Endothelial cell of umbilical vein (primary cell): ENCODE measurements around the gene BRSK2. TPM values are rescaled to one million over a fixed set of nuclear protein-coding genes. Genes with fewer than 3 reads are reported as not detected.

Experiments used
- BruUV-seq: library from RNA; stranded (reverse); fragments of 400-500 nt; replicated peaks from 2 replicates; lab custom pipeline; 2021; lab: Mats Ljungman, UMichigan
- CTCF ChIA-PET: fragments of 300-600, 350-600 bp; sonication (Branson Sonifier 250); formaldehyde crosslinking; loops from one replicate; lab custom pipeline; 2021; ENCODE audit warnings: antibody characterized with exemption, inconsistent platforms; lab: Charles Lee
- POLR2A ChIA-PET: fragments of 300-600, 350-600 bp; sonication (Branson Sonifier 250); formaldehyde crosslinking; loops from one replicate; lab custom pipeline; 2021; ENCODE audit warnings: antibody characterized with exemption, inconsistent platforms; lab: Charles Lee
- DNase-seq: peaks from one replicate; pipeline ENCODE4 v3.0.0-alpha.2; 2011; ENCODE audit warnings: low read depth, low spot score
- FAIRE-seq: peaks from 2 replicates; lab custom pipeline; 2011; peaks lifted over from hg19 to GRCh38; lab: Jason Lieb, UNC
- H2AFZ ChIP-seq: 2 replicates; pipeline ENCODE4 v1.6.0; 2012; ENCODE audit warnings: low read depth, low read length, control low read depth, inconsistent platforms
- H3K27ac ChIP-seq: 2 replicates; pipeline ENCODE4 v1.5.1; 2011; ENCODE audit warnings: low read depth, mild to moderate bottlenecking, control low read depth, low read length, moderate library complexity; ENCODE audit not compliant: insufficient read depth
- H3K27me3 ChIP-seq, 2 experiments: 2 replicates each; pipeline versions ENCODE4 v1.6.0 to v1.6.1; 2011; ENCODE audit warnings: low read length in 2 of 2, mixed read lengths in 1 of 2; ENCODE audit not compliant: control insufficient read depth in 2 of 2, insufficient read depth in 2 of 2
- H3K36me3 ChIP-seq, 2 experiments: 2 replicates in 1 of 2; 3 replicates in 1 of 2; pipeline ENCODE4 v1.5.1; 2011; ENCODE audit warnings: low read length in 2 of 2, mild to moderate bottlenecking in 1 of 2, moderate library complexity in 1 of 2; ENCODE audit not compliant: control insufficient read depth in 2 of 2, insufficient read depth in 2 of 2; ENCODE audit errors: extremely low read depth in 1 of 2
- H3K4me1 ChIP-seq: 3 replicates; pipeline ENCODE4 v1.5.1; 2011; ENCODE audit warnings: mild to moderate bottlenecking, low read length; ENCODE audit not compliant: control insufficient read depth, insufficient read depth; ENCODE audit errors: extremely low read depth
- H3K4me2 ChIP-seq: 2 replicates; pipeline ENCODE4 v1.6.1; 2011; ENCODE audit warnings: low read length, control low read depth, mixed read lengths; ENCODE audit not compliant: insufficient read depth
- H3K4me3 ChIP-seq, 3 experiments: fragments of 200-600 bp in 1 of 3; sonication (generic), shearing (Covaris generic) in 1 of 3; replicated peaks in 1 of 3; 2 replicates each; pipeline ENCODE4 v1.5.1; 2011 to 2016; ENCODE audit warnings: control low read depth in 3 of 3, low read length in 3 of 3, mild to moderate bottlenecking in 2 of 3, inconsistent platforms in 1 of 3, low read depth in 1 of 3, moderate library complexity in 1 of 3; ENCODE audit not compliant: insufficient read depth in 1 of 3
- H3K79me2 ChIP-seq: 2 replicates; pipeline ENCODE4 v1.6.0; 2012; ENCODE audit warnings: low read length, inconsistent platforms; ENCODE audit not compliant: control insufficient read depth, insufficient read depth
- H3K9ac ChIP-seq: replicated peaks from 2 replicates; pipeline ENCODE3; 2011; ENCODE audit warnings: low read length, control low read depth; ENCODE audit not compliant: insufficient read depth; ENCODE audit errors: extremely low read depth
- H3K9me1 ChIP-seq: replicated peaks from 3 replicates; pipeline ENCODE4 v1.6.0; 2011; ENCODE audit warnings: mild to moderate bottlenecking, low read length; ENCODE audit not compliant: control insufficient read depth, insufficient read depth; ENCODE audit errors: extremely low read depth
- H3K9me3 ChIP-seq: replicated peaks from 2 replicates; pipeline ENCODE4 v1.5.1; 2012; ENCODE audit warnings: low read length, inconsistent platforms; ENCODE audit not compliant: control insufficient read depth, insufficient read depth
- H4K20me1 ChIP-seq: replicated peaks from 2 replicates; pipeline ENCODE3; 2011; ENCODE audit warnings: mild to moderate bottlenecking, low read length; ENCODE audit not compliant: control insufficient read depth, insufficient read depth; ENCODE audit errors: extremely low read depth
- CTCF ChIP-seq, 2 donors: IDR thresholded peaks; 1 replicate in 1 of 2; 2 replicates in 1 of 2; pipeline ENCODE4 v1.5.1; 2011; ENCODE audit warnings: low read length in 2 of 2, mild to moderate bottlenecking in 2 of 2, moderate library complexity in 2 of 2, control low read depth in 1 of 2, inconsistent platforms in 1 of 2, low read depth in 1 of 2; ENCODE audit not compliant: insufficient read depth in 1 of 2; ENCODE audit errors: extremely low read depth in 1 of 2
- EZH2 ChIP-seq: IDR thresholded peaks from 2 replicates; pipeline ENCODE4 v1.6.1; 2012; ENCODE audit warnings: borderline replicate concordance, low read depth, mild to moderate bottlenecking, moderate library complexity, low read length, inconsistent platforms; ENCODE audit not compliant: severe bottlenecking
- FOS ChIP-seq: IDR thresholded peaks from 2 replicates; pipeline ENCODE4 v1.6.1; 2011; ENCODE audit warnings: mild to moderate bottlenecking, low read length, moderate library complexity, borderline replicate concordance; ENCODE audit not compliant: insufficient read depth
- GATA2 ChIP-seq: IDR thresholded peaks from 2 replicates; pipeline ENCODE4 v1.7.0; 2011; ENCODE audit warnings: low read depth, mild to moderate bottlenecking, moderate library complexity, mixed read lengths, low read length; ENCODE audit not compliant: insufficient read length, insufficient read depth
- JUN ChIP-seq: IDR thresholded peaks from 2 replicates; pipeline ENCODE4 v1.6.1; 2011; ENCODE audit warnings: borderline replicate concordance, low read depth; ENCODE audit not compliant: insufficient read length, insufficient read depth
- MAX ChIP-seq: IDR thresholded peaks from 2 replicates; pipeline ENCODE4 v1.6.1; 2011; ENCODE audit not compliant: insufficient read depth, insufficient read length
- MYC ChIP-seq: IDR thresholded peaks from one replicate; pipeline ENCODE4 v1.6.1; 2011; ENCODE audit warnings: mild to moderate bottlenecking, low read depth, low read length
- POLR2A ChIP-seq: IDR thresholded peaks from 2 replicates; pipeline ENCODE4 v1.6.1; 2012; ENCODE audit warnings: low read depth, mild to moderate bottlenecking, control low read depth, low read length
- POLR2AphosphoS5 ChIP-seq: IDR thresholded peaks from 2 replicates; pipeline ENCODE4 v1.6.1; 2012; ENCODE audit warnings: low read depth, mild to moderate bottlenecking, control low read depth, low read length, moderate library complexity; ENCODE audit not compliant: insufficient read depth
- dilution Hi-C: fragments of 300-500 bp; cut with MboI; formaldehyde crosslinking; loops from one replicate; pipeline ENCODE4 v1.15.0; 2019; ENCODE audit warnings: low sequenced_read_pairs; ENCODE audit not compliant: extremely low pct_ligation_motif_present
- intact Hi-C: fragments of 100-400 bp; cut with micrococcal nuclease; formaldehyde crosslinking; loops from one replicate; pipeline ENCODE4 v1.10.0; 2022
- polyA plus RNA-seq, 4 experiments: library from polyadenylated mRNA; depleted of rRNA in 3 of 4; stranded (reverse) in 3 of 4; unstranded in 1 of 4; fragments of >200 nt; gene quantifications; 2 replicates each; pipeline versions ENCODE4 v1.2.1 to v1.2.3, GENCODE V29; 2011 to 2012; ENCODE audit warnings: missing spikeins in 1 of 4
- total RNA-seq: library from RNA; stranded (reverse); gene quantifications from 2 replicates; pipeline ENCODE4 v1.2.3, GENCODE V29; 2021

The BRSK2 gene
- total and polyA plus RNA-seq, 2 donors (not counting 3 experiments of a cell fraction or from before 2014, with no cell fraction given), result 0.08 to 0.20 TPM

GRCh38 chr11:1500466-1501420, 111.0 kb downstream of the BRSK2 start:
- intact Hi-C loops (no loop called here), dilution Hi-C loops (no loop called here)
- BruUV-seq, result no TSS peak

DNA sequence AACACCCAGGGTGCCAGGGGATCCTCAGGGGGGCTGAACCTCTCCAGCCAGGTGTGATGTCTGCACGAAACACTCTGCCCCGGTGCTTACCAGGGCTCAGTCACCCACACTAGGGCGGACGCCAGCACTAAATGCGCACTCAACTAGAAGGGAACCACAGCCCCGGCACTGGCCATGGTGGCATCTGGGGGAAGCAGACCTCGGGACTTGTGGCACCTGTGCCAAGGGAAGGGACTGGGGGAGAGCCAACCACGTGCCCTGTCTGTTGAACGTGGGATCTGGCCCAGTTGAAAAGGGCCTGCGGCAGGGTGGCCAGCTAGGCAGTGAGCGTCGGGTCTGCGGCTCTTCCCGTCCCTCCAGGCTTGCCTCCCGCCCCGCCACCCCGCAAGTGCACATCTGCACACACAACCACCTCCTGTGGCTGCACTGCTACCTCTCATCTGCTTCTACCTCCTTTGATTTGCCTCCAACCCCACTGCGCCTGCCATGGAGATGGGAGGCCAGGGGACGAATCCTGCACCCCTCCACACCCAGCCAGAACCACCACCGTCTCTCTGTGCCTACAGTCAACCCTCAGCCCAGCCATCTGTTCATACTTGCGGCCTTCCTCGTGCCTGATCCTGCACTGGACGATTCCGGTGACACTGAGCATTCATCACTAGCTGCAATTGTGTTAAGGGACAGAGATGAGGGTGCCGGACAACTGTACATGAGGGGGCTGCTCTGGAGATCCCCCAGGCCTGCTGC, 111.9 kb downstream of the BRSK2 start:
- H3K9ac ChIP-seq, result no peak overlapping the region
- BruUV-seq, result no TSS peak
- H3K4me3 ChIP-seq, result no peak overlapping the region
- no peaks in the 10 kb centered on the region for H3K9me3 ChIP-seq
- no peak overlapping the region for H3K4me2 ChIP-seq
- POLR2A ChIA-PET, result no interaction called here
- peaks cover 28% of the 10 kb centered on the region for H3K79me2 ChIP-seq
- H3K9me1 ChIP-seq, result no peaks in the 10 kb centered on the region
- TF ChIP-seq GATA2 (no peak), MYC (no peak), EZH2 (no peak), CTCF (IDR thresholded peaks at IDR 0.05; ENCODE audit: extremely low read depth in 1 of 2, insufficient read depth in 1 of 2, low read depth in 1 of 2, low read length in 2 of 2) (no peak), JUN (no peak), MAX (no peak), FOS (no peak), POLR2A (no peak), POLR2AphosphoS5 (no peak)
- no peak for DNase-seq
- H4K20me1 ChIP-seq, result peaks cover 8% of the 10 kb centered on the region
- CTCF ChIA-PET, result no interaction called here
- dilution Hi-C loops (no loop called here), intact Hi-C loops (no loop called here)
- H3K36me3 ChIP-seq, result no peaks in the 10 kb centered on the region
- H3K27me3 ChIP-seq, result no peaks in the 10 kb centered on the region
- no peak overlapping the region for H2AFZ ChIP-seq
- no peak for FAIRE-seq
- no peak overlapping the region for H3K27ac ChIP-seq
- peaks cover 4% of the 10 kb centered on the region for H3K4me1 ChIP-seq

More at GRCh38 chr11:1500466-1501420, 111.0 kb downstream of the BRSK2 start:
- peaks cover 29% of the 10 kb centered on the region for H3K79me2 ChIP-seq
- H4K20me1 ChIP-seq, result peaks cover 10% of the 10 kb centered on the region
- CTCF ChIA-PET, result no interaction called here
- TF ChIP-seq GATA2, result no peak
- no peak for TF ChIP-seq POLR2A
- TF ChIP-seq MAX, result no peak
- no peaks in the 10 kb centered on the region for H3K9me3 ChIP-seq
- DNase-seq (no peak), FAIRE-seq (no peak)
- no peaks in the 10 kb centered on the region for H3K27me3 ChIP-seq
- POLR2A ChIA-PET, result no interaction called here
- peaks cover 4% of the 10 kb centered on the region for H3K4me1 ChIP-seq
- no peak overlapping the region for H3K27ac ChIP-seq
- no peaks in the 10 kb centered on the region for H3K9me1 ChIP-seq
- H3K36me3 ChIP-seq, result no peaks in the 10 kb centered on the region
- no peak overlapping the region for H3K9ac ChIP-seq
- no peak overlapping the region for H3K4me3 ChIP-seq
- H2AFZ ChIP-seq, result no peak overlapping the region
- no peak overlapping the region for H3K4me2 ChIP-seq
